Activated CD4-positive, alpha-beta T cell treated with anti-CD3 and anti-CD28 coated beads, Interleukin-2, amount 50 U/mL, for 48 hours (primary cell): Measurements from ENCODE around the gene RFPL3.
"Not testable (repeated sequence)": the region's sequence is repeated elsewhere in the genome, so short reads cannot be mapped to it uniquely, and the experiment has no call there.

Source experiments
- DNase-seq, 2 experiments: peaks; one replicate each; pipeline ENCODE4 v3.0.0-alpha.2; 2020

Gene RFPL3

DNA sequence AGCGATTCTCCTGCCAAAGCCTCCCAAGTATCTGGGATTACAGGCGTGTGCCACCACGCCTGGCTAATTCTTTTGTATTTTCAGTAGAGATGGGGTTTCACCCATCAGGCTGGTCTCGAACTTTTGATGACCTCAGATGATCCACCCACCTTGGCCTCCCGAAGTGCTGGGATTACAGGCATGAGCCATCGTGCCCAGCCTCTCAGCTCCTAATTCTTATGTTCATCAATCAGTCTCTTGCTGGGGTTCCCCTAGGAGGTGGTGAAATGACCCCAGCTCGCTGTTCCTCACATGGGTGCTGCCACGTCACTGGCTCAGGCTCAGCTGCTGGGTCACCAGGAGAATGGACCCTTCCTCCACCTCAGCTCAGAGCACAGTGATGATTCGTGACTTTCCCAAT, at the start of gene RFPL3:
RFPL3 (plus strand) TSS at position 301 of the 400 bp plus-strand sequence. CDS start 205 bp downstream, outside the sequence.
- not testable (repeated sequence) for DNase-seq

DNA sequence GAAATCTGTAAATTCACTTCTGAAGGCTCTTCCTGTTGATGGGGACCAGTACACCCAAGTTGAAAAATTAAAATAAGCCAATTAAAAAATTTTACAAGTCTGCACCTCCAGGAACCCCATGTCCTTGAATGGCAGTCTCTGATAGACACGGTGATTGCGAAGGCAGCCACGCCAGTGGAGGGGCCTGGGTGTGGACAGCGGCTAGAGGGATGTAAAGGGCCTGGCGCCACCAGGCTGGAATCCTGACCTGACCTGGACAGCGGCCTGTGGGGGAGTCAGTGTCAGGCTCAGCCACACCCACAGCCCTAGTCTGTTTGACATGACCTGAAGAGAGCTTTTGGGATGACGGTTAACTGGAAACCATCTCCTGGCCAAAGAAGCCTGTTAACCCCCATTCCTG, 49.5 kb upstream of the RFPL3 start:
- no peak for DNase-seq

GRCh38 chr22:32308934-32309333, 48.7 kb upstream of the RFPL3 start:
- no peak for DNase-seq

GRCh38 chr22:32309585-32310251, 47.9 kb upstream of the RFPL3 start:
- DNase-seq: no peak

DNA sequence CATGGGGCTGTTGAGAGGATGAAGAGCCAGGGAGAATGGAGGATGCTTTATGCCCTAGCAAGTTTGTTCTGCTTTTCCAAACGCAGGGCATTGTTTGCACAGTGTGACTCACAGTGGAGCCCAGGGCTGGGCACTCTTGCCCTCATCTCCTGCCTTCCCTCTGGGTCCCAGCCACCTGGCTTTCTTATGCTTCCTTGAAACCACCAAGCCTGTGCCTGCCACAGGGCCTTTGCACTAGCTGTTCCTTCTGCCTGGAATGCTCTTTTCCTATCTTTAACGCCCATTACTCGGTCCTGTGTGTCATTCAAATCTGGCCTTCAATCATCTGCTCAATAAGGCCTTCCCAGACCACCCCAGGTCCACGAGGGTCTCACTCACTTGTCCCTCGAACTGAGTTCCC, 46.9 kb upstream of the RFPL3 start:
- no peak for DNase-seq

GRCh38 chr22:32311551-32312071, 46.1 kb upstream of the RFPL3 start:
- no peak for DNase-seq

DNA sequence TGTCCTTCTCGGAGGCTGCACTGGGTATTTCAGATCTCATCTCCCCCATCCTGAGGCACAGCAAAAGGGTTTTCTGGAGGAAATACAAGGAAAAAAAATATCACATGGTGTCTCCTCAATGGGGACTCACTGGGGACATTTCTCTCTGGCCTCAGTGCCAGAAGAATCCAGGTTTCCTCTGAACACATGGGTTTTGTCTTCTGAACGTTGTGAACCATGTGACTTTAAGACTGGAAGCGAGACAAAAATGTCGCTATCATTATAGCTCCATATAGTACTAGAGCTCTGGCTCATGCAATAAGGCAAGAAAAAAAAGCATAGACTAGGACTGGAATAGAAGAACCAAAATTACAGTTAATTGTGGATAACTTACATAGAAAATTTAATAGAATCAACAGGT, 44.9 kb upstream of the RFPL3 start:
- no peak for DNase-seq

- no peak for DNase-seq
These were observed 44.1 kb upstream of the RFPL3 start for GRCh38 chr22:32313532-32313931.

DNA sequence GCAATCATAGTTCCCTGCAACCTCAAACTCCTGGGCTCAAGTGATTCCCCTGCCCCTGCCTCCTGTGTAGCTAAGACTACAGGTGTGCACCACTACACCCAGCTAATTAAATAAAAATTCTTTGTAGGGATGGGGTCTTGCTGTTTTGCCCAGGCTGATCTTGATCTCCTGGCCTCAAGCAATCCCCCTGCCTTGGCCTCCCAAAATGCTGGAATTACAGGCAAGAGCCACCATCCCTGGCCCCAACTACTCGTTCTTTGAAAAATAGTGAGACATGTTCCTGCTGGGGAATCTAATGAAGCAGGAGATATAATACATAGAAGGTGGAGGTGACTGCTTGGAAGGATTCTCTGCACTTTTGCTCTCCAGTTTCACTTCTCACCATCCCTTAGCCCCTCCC, 40.1 kb upstream of the RFPL3 start:
- no peak for DNase-seq

DNA sequence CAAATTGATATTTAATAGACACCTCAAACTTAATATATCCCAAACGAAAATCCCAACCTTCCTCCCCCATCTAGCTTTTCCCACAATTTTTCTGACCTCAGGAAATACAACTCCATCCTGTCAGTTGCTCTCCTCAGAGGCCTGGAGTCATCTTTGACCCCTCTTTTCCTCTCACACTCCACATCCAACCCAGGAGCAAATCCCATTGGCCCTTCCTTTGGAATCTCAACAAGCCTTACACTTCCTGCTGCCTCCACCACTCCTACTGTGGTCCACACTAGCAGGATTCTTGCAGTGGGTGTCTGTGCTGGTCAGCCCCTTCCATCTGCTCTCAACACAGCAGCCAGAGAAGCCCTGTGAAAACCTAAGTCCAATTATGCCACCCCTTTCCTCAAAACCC, 39.3 kb upstream of the RFPL3 start:
- DNase-seq: no peak

DNA sequence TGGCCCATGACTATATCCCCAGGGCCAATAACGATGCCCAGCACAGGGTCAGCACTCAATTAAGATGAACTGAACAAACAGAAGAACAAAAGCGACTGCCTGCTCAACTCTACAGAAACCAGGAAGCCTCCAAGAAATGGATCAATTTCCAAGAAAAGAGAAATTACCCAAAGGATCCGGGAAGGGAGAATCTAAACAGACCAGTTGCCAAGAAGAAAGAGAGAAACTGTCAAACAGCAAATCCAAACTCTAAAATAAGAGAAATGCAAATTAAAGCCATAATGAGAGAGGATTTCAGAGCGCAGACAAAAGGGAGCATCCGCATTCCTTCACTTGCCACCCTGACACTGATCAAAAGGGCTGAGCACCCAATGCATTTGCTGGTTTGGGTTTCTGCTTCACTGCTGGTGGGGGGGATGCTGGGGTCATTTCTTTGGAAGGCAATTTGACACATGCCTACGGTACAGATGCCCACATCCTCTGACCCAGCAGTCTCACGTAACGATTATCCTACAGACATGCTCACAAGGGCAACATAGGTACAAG, 37.7 kb upstream of the RFPL3 start:
- DNase-seq: no peak

DNA sequence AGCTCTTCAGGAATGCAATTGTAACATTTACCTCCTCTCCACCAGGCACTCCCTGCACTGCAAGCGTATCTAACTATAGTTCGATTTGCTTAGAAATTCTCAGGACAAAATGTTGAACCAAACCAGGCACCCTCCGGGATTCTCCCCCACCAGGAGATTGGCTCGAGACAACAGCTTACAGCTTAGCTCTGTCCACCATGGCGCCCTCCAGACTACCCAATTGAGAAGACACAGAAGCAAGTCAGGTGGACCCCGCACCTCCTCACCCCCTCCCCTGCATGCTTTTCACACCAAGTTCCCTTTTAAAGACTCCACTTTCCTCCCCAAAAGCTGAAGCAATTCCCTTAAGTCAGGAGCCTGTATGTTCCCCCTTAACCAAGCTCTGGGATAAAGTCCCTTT, 34.7 kb upstream of the RFPL3 start:
- no peak for DNase-seq

DNA sequence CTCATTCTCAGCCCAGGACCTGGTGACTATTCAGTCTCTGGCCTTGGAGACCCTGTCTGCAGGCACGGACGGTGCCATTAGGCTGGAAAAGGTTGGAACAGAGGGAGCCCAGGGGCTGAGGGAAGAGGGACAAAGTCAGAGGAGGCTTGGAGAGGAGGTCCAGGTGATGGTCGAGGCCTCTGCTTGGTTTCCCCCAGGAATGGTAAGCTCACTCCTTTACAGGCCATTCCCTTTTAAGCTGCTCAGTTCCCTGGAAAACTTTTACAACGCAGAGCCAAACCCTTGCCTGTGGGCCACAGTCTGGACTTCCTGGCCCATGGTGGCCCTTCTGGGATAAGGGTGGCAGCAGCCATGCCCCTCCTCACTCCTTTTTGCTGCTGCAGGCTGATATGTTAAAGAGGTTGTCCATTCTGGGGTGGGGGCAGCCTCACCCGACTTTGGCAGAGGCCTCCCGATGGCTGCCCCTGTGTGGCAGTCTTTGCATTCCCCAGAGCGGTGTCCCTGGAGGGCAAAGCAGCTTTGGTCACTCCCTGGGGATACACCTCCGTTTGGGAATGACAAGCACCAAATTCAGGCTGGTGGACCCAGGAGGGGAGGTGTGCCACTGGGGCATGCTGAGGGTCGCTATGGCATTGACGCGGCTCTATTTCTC, 34.0 kb upstream of the RFPL3 start:
- DNase-seq: no peak

- no peak for DNase-seq
These were observed 32.9 kb upstream of the RFPL3 start for GRCh38 chr22:32324505-32325415.

DNA sequence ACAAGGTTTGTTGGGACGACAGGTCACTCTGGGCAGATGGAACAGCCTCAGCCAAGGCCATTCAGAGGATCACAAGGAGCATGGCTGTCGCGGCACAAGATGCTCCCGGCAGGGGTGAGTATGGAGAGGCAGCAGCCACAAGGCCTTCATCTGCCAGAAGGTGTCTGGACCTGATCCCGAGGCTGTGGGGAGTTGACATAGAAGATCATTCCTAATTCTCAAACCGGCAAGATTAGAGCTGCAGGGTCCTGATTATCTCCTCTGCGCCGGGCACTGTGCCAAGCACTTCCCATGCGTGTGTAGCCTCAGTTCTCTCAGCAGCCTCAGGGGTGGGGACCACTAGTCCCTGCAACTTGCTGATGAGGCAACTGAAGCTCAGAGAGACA, 32.3 kb upstream of the RFPL3 start:
- no peak for DNase-seq

GRCh38 chr22:32325811-32326237, 31.8 kb upstream of the RFPL3 start:
- no peak for DNase-seq

DNA sequence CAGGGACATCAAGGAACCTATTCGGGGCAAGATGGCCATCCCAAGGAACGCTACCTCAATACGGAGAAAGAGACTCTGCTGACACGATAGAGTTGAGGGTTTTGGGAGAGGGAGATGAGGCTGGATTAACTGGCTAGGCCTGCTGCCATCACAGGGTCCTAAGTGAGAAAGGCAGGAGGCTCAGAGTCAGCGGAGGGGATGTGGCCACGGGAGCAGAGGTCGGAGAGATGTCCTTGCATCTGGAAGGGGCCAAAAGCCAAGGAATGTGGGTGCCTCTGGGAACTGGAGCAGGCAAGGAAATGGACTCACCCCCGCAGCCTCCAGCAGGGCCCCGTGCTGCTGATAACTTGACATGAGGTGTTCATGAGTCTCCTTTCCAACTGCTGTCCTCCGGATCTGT, 31.0 kb upstream of the RFPL3 start:
- no peak for DNase-seq

- no peak for DNase-seq
These were observed 30.6 kb upstream of the RFPL3 start for GRCh38 chr22:32327066-32327465.

DNA sequence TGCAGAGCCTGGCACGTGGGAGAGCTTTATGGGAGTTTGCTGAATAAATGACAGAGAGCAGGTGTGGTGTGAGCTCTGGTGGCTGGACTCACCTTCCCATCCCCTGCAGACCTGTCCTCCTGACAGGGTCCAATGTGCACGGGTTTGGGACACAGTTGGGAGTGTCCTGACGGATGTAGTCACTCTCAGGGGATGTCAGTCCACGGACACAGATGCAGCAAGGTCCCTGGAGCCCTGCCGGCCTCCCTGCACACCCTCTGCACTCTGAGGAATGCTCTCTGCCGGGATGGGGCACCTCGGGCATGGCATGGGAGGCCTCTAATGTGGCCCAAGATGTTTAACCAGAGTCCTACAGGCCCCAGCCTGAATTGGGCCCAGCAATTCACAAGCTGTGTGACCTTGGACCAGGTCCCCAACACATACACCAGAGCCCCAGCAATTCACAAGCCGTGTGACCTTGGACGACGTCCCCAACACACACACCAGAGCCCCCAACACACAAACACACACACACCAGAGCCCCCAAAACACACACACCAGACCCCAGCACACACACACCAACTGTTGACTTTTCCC, 30.0 kb upstream of the RFPL3 start:
- DNase-seq: no peak

DNA sequence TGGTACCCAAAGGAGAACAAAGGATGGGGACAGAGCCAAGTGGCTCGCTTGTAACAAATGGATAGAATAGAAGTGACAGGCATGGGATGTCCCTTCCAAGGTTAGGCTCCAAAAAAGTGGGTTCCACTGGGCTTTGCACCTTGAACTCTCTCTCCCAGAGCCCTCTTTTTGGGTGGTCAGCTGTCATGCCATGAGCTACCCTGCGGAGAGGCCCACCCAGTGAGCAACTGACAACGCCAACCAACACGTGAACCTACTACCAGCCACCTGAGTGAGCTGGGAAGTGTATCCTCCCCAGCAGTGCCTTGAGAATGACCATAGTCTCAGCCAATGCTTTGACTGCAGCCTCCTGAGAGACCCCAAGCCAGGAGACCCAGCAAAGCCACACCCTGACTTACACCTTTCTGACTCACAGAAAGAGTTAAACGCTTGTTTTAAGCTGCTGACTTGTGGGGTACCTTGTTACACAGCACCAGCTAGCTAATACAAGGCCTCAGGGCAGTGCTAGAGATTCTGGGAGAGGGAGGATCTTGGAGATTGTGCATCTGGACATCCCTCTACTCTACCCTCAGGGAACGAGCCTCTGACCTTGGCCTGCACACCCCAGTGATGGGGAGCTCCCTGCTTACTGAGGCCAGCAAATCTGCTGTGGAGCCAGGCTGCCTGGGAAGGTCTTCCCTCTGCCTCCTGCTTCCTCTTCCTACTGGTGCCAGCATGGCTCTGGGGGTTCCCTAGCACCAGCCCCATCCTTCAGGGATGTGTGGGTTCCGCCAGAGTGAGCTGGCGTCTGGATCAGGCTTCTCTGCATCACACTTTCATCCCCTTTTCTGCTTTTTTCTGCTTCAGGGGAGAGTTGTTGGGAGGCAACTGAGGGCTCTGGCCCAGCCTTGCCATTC, 29.1 kb upstream of the RFPL3 start:
- DNase-seq: no peak

DNA sequence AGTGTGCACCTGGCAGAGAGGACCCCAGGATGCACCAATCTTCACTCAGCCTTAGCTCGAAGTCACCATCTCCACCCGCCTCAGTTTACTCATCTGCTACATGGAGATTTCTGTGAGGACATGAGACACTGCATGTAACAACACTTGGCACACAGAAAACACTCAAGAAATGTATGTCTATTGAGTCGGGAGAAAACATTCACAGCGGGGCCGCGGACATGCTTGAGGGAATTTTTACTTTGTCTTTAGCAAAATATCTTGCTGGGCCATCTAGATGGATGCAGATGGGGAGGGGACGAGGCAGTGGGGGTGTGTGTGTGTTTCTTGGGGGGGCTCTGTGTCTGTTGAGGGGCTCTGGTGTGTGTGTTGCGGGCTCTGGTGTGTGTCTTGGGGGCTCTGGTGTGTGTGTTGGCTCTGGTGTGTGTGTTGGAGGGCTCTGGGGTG, 28.4 kb upstream of the RFPL3 start:
- DNase-seq: no peak
